GM12878 (cell line): ENCODE results near the gene KRR1. TPM values are rescaled to one million over a fixed set of nuclear protein-coding genes. Genes with fewer than 3 reads are reported as not detected.

Source experiments
- ATAC-seq: fragments of 200-7000 bp; cut with Tn5 transposase; 3 replicates; pipeline ENCODE4 v1.9.1; 2020; ENCODE audit warnings: mild to moderate bottlenecking, moderate library complexity
- BruUV-seq: library from RNA; stranded (reverse); fragments of 400-500 nt; replicated peaks from 2 replicates; lab custom pipeline; 2021; lab: Mats Ljungman, UMichigan
- CTCF ChIA-PET: fragments of 300-600 bp; sonication (Branson Sonifier 250); formaldehyde crosslinking; extraction: SDS; loops from one replicate; lab custom pipeline; 2021; ENCODE audit warnings: inconsistent platforms; lab: Yijun Ruan, JAX
- POLR2A ChIA-PET: fragments of 350-600 bp; formaldehyde crosslinking; extraction: SDS; loops from one replicate; lab custom pipeline; 2021; ENCODE audit warnings: inconsistent platforms; lab: Charles Lee
- RAD21 ChIA-PET: fragments of 300-600 bp; sonication (Branson Sonifier 250); formaldehyde crosslinking; loops from one replicate; lab custom pipeline; 2023; ENCODE audit warnings: antibody characterized with exemption; ENCODE audit not compliant: unreplicated experiment; lab: Charles Lee
- SMC1A ChIA-PET: fragments of 300-600 bp; sonication (Branson Sonifier 250); formaldehyde crosslinking; loops from one replicate; lab custom pipeline; 2023; ENCODE audit not compliant: unreplicated experiment, uncharacterized antibody; lab: Charles Lee
- DNase-seq: peaks from one replicate; pipeline ENCODE4 v3.0.0-alpha.2; 2011; ENCODE audit warnings: low read depth, low spot score
- FAIRE-seq: peaks from 3 replicates; lab custom pipeline; 2011; peaks lifted over from hg19 to GRCh38; lab: Jason Lieb, UNC
- H2AFZ ChIP-seq: 2 replicates; pipeline ENCODE4 v1.6.0; 2011; ENCODE audit warnings: low read depth, low read length, control low read depth; ENCODE audit not compliant: control insufficient read depth
- H3K27ac ChIP-seq: 2 replicates; pipeline ENCODE4 v1.5.1; 2011; ENCODE audit warnings: control low read depth; ENCODE audit not compliant: control insufficient read depth, insufficient read depth
- H3K27me3 ChIP-seq, 2 experiments: replicated peaks in 1 of 2; 2 replicates each; pipeline versions ENCODE4 v1.6.0 to v1.6.1; 2011; ENCODE audit warnings: low read length in 1 of 2; ENCODE audit not compliant: control insufficient read depth in 2 of 2, insufficient read depth in 2 of 2
- H3K36me3 ChIP-seq, 2 experiments: 2 replicates each; pipeline ENCODE4 v1.5.1; 2011; ENCODE audit warnings: low read length in 1 of 2; ENCODE audit not compliant: control insufficient read depth in 2 of 2, insufficient read depth in 2 of 2
- H3K4me1 ChIP-seq: 2 replicates; pipeline ENCODE4 v1.6.1; 2011; ENCODE audit warnings: mild to moderate bottlenecking, low read length, moderate library complexity, mixed read lengths; ENCODE audit not compliant: control insufficient read depth, insufficient read depth
- H3K4me2 ChIP-seq: 2 replicates; pipeline ENCODE4 v1.6.0; 2011; ENCODE audit warnings: control low read depth; ENCODE audit not compliant: control insufficient read depth, insufficient read depth
- H3K4me3 ChIP-seq: fragments of 200-600 bp; sonication (generic); 2 replicates; pipeline ENCODE4 v1.5.1; 2016
- H3K79me2 ChIP-seq: 2 replicates; pipeline ENCODE4 v1.6.0; 2011; ENCODE audit warnings: low read length; ENCODE audit not compliant: control insufficient read depth, insufficient read depth
- H3K9ac ChIP-seq: 2 replicates; pipeline ENCODE4 v1.8.0; 2011; ENCODE audit warnings: low read length, control low read depth, mixed read lengths; ENCODE audit not compliant: control insufficient read depth, insufficient read depth
- H3K9me3 ChIP-seq: replicated peaks from 3 replicates; pipeline ENCODE4 v1.5.1; 2011; ENCODE audit warnings: mild to moderate bottlenecking, low read length; ENCODE audit not compliant: control insufficient read depth, insufficient read depth
- H4K20me1 ChIP-seq: 2 replicates; pipeline ENCODE4 v1.6.0; 2011; ENCODE audit not compliant: control insufficient read depth, insufficient read depth
- ATF2 ChIP-seq: IDR thresholded peaks from 2 replicates; pipeline ENCODE4 v1.6.1; 2012; ENCODE audit warnings: low read length, inconsistent platforms
- BMI1 ChIP-seq: fragments of 450-650 bp; IDR thresholded peaks from 2 replicates; pipeline ENCODE4 v1.6.1; 2016; ENCODE audit warnings: mild to moderate bottlenecking, moderate library complexity, borderline replicate concordance
- CBX5 ChIP-seq: sonication (generic); IDR thresholded peaks from 2 replicates; pipeline ENCODE4 v1.6.1; 2016; ENCODE audit warnings: low read depth, moderate library complexity, mild to moderate bottlenecking, inconsistent platforms
- ESRRA ChIP-seq: IDR thresholded peaks from 2 replicates; pipeline ENCODE4 v1.6.1; 2012; ENCODE audit warnings: mild to moderate bottlenecking, low read length, improper control_type of control experiment
- HSF1 ChIP-seq: fragments of 150-350 bp; IDR thresholded peaks from 2 replicates; pipeline ENCODE4 v1.6.1; 2014; ENCODE audit warnings: mild to moderate bottlenecking, low read depth, low read length
- MXI1 ChIP-seq: fragments of 150-350 bp; IDR thresholded peaks from 2 replicates; pipeline ENCODE4 v1.6.1; 2011; ENCODE audit warnings: low read depth, mild to moderate bottlenecking, inconsistent platforms, low read length, improper control_type of control experiment
- PML ChIP-seq: IDR thresholded peaks from 2 replicates; pipeline ENCODE4 v1.6.1; 2012; ENCODE audit warnings: low read length, inconsistent platforms
- SPI1 ChIP-seq: IDR thresholded peaks from 2 replicates; pipeline ENCODE4 v1.6.1; 2011; ENCODE audit warnings: low read depth, mild to moderate bottlenecking, low read length, moderate library complexity, borderline replicate concordance; ENCODE audit not compliant: insufficient read depth
- SUPT20H ChIP-seq: IDR thresholded peaks from 2 replicates; pipeline ENCODE4 v1.6.1; 2011; ENCODE audit warnings: low read depth, mild to moderate bottlenecking, low read length, moderate library complexity, borderline replicate concordance; ENCODE audit not compliant: control insufficient read depth
- USF1 ChIP-seq: IDR thresholded peaks from 2 replicates; pipeline ENCODE4 v1.6.1; 2011; ENCODE audit warnings: borderline replicate concordance, low read depth, mild to moderate bottlenecking, moderate library complexity, mixed read lengths, low read length; ENCODE audit not compliant: insufficient read depth; ENCODE audit errors: extremely low read length
- ZSCAN29 ChIP-seq: fragments of 450-650 bp; IDR thresholded peaks from 2 replicates; pipeline ENCODE4 v1.6.1; 2017; ENCODE audit warnings: mild to moderate bottlenecking, moderate library complexity
- WGBS: methylation state at CpG from one replicate; pipeline ENCODE4 v1.1.6; 2016; ENCODE audit warnings: low lambda C conversion rate; ENCODE audit not compliant: insufficient replicate concordance, insufficient coverage; ENCODE audit errors: missing lambda C conversion rate; 5-methylcytosine and 5-hydroxymethylcytosine counted together
- in situ Hi-C: fragments of 300-500 bp; cut with MboI; formaldehyde crosslinking; loops from 9 replicates; pipeline ENCODE4 v1.14.3; 2018; ENCODE audit warnings: mixed read lengths
- intact Hi-C: fragments of 100-400 bp; cut with micrococcal nuclease; formaldehyde crosslinking; loops from one replicate; pipeline ENCODE4 v1.14.2; 2022; ENCODE audit not compliant: unreplicated experiment
- polyA plus RNA-seq, 11 experiments: library from polyadenylated mRNA; depleted of rRNA in 4 of 11; unstranded in 6 of 11; stranded (reverse) in 5 of 11; fragments of >200 nt; fragmentation: Nextera tagmentation in 4 of 11; fragmentation: Illumina TruSeq in 1 of 11; extraction: Ambion mirVana in 4 of 11; extraction: Trizol in 1 of 11; gene quantifications; 1 replicate in 1 of 11; 2 replicates in 10 of 11; pipeline versions ENCODE4 v1.2.1 to v1.2.3, GENCODE V29; 2011 to 2016; ENCODE audit warnings: inconsistent platforms in 2 of 11, missing spikeins in 2 of 11, low read depth in 1 of 11
- total RNA-seq, 4 experiments: library from RNA; depleted of rRNA in 3 of 4; stranded (reverse); fragments of >200 nt in 3 of 4; fragmentation: Illumina TruSeq in 1 of 4; extraction: Trizol in 1 of 4; gene quantifications; 2 replicates each; pipeline versions ENCODE4 v1.2.1 to v1.2.3, GENCODE V29; 2013 to 2021

KRR1 gene
- total and polyA plus RNA-seq, 10 of the 15 experiments (the other 5 are each of a cell fraction or from before 2014, with no cell fraction given) = 29.6 to 103 (median 75.3) TPM

DNA sequence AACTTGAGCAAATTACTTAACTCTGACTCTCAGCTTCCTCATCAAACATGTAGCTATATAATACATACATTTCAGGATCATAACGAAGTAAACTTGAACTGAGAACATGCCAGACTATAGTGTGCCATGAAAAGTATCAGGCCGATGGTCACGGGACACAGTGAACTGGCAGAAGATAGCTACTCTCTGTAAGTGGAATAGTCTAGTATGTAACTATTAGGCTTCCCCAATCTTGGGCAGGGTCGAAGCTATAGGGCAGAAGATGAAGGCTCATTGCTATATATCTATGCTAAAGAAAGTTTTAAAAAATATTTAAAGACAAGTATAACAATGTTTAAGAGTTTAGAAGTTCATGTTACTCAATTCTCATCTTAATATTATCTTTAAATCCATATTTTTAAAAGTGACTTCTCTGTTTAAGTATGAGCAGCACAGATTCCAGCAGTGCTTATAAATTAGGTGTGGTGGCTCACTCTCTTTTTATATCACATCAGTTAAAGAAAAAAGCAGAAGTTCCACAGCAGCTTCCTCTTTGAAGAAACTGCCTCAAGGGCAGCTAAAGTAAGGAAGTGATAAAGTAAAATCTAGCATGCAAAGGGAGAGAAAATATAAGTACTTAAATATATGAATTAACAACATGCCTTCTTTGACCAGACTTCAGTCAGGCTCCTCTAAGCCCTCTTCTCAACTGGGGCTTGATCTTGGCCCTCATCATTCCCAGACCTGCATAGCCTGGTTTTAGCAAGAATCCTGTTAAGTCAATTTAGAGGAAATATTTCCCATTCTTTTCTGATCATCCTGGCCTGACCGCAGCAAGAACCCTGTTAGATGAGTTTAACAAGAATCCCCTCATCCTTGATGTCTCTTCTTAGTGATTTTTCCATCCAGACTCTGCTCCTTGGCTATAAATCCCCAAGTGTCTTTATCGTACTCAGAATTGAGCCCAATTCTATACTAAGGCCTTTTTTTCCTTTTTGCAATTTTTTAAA lies 39.2 kb downstream of the KRR1 start:
- no peak for DNase-seq
- ChIA-PET CTCF (interaction anchor here (0.7 to 4.2 kb wide), 3 partner anchors 12 to 68 kb away, joined by 3 to 31 read pairs (median 3); no protein-coding TSS in a partner anchor), SMC1A (interaction anchor here (0.7 to 1.7 kb wide), 3 partner anchors 33 to 81 kb away, joined by 3 to 5 read pairs (median 5); partner anchors contain the start of gene GLIPR1L2), RAD21 (interaction anchor here (1.2 kb wide), 1 partner anchor 12 kb away, joined by 7 read pairs; no protein-coding TSS in a partner anchor), POLR2A (interaction anchor here (1.2 kb wide), 1 partner anchor 11 kb away, joined by 4 read pairs; no protein-coding TSS in a partner anchor)
- WGBS = 66% methylated on average over 6 of the region's 6 CpGs
- BruUV-seq = no TSS peak
- Histone ChIP-seq H3K4me2 (no peak overlapping the region), H3K4me3 (no peak overlapping the region), H4K20me1 (no peaks in the 10 kb centered on the region), H3K36me3 (no peaks in the 10 kb centered on the region), H3K4me1 (no peaks in the 10 kb centered on the region), H3K79me2 (no peaks in the 10 kb centered on the region), H3K9me3 (no peaks in the 10 kb centered on the region), H3K27ac (no peak overlapping the region), H2AFZ (no peak overlapping the region), H3K9ac (no peak overlapping the region), H3K27me3 (no peaks in the 10 kb centered on the region)
- FAIRE-seq = peak; percentile 13
- TF ChIP-seq SPI1 (peak; percentile 50; the same call in 1 of the 2 replicates), ZSCAN29 (no peak)
- intact Hi-C loops (no loop called here), in situ Hi-C loops (no loop called here)
- peak; percentile 55 for ATAC-seq

DNA sequence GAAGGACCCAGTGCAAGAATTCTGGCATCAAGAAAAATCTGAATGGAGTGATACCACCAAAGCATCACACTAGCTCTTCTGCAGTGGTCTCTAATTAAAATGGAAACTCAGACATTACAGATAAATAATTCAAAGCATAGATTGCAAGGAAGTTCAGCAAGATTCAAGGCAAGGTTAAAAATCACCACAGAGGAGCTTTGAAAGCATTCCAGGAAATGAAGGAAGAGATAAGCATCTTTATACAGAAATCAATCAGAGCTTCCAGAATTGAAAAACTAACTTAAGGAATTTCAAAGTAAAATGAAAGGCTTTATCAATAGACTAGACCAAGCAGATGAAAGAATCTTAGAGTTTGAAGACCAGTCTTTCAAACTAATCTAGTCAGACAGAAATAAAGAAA lies 51.2 kb downstream of the KRR1 start:
- in situ Hi-C loops (no loop called here), intact Hi-C loops (no loop called here)
- Histone ChIP-seq H3K4me2 (no peak overlapping the region), H3K36me3 (no peaks in the 10 kb centered on the region), H3K27ac (no peak overlapping the region), H3K27me3 (no peaks in the 10 kb centered on the region; a peak in 1 of 4 replicates), H3K4me1 (no peaks in the 10 kb centered on the region), H2AFZ (no peak overlapping the region), H3K9ac (no peak overlapping the region), H4K20me1 (no peaks in the 10 kb centered on the region), H3K79me2 (no peaks in the 10 kb centered on the region), H3K4me3 (no peak overlapping the region), H3K9me3 (no peaks in the 10 kb centered on the region)
- ChIA-PET CTCF (interaction anchor here (1.3 to 1.4 kb wide), 2 partner anchors 9 to 25 kb away, joined by 3 read pairs; no protein-coding TSS in a partner anchor), RAD21 (no interaction called here), POLR2A (no interaction called here), SMC1A (interaction anchor here (0.7 to 1.6 kb wide), 2 partner anchors 14 to 26 kb away, joined by 3 to 4 read pairs; no protein-coding TSS in a partner anchor)
- no peak for FAIRE-seq
- no peak for DNase-seq
- BruUV-seq = no TSS peak
- TF ChIP-seq CBX5 (no peak), ATF2 (no peak), MXI1 (no peak), SUPT20H (no peak), BMI1 (no peak), ZSCAN29 (no peak), USF1 (no peak), HSF1 (no peak), PML (no peak), ESRRA (no peak)
- no peak for ATAC-seq
